ENCODE data around the gene TRIM63.
"Not testable (repeated sequence)": the region's sequence is repeated elsewhere in the genome, so short reads cannot be mapped to it uniquely, and the experiment has no call there.

Gene TRIM63

DNA sequence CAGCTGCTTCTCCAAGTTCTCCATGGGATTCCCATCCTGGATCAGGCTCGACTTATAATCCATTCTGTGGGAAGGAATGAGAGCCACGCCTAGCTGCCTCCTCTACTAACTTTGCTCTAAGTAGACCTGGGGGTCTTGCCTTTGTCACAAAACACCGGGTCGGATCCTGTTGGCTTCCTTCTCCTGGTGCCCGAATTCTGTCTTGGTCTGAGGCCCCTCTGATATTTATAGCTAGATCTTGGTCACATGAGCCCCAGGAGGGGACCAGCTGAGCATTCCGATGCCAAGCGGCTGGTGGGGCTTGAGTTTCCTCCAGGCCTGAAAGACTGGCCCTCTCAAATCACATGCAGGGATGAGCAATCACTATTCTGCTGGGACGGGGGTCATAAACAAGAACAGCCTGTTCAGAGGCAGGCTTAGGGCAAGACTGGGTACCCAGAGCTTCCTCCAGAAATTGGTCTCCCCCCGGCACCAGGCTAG is at the start of gene TRIM63:
TRIM63 (minus strand) TSS at position 199 of the 480 bp plus-strand sequence; CDS start at position 63, 136 bp downstream.
- no peak for DNase-seq (ENCODE audit: low spot score)

DNA sequence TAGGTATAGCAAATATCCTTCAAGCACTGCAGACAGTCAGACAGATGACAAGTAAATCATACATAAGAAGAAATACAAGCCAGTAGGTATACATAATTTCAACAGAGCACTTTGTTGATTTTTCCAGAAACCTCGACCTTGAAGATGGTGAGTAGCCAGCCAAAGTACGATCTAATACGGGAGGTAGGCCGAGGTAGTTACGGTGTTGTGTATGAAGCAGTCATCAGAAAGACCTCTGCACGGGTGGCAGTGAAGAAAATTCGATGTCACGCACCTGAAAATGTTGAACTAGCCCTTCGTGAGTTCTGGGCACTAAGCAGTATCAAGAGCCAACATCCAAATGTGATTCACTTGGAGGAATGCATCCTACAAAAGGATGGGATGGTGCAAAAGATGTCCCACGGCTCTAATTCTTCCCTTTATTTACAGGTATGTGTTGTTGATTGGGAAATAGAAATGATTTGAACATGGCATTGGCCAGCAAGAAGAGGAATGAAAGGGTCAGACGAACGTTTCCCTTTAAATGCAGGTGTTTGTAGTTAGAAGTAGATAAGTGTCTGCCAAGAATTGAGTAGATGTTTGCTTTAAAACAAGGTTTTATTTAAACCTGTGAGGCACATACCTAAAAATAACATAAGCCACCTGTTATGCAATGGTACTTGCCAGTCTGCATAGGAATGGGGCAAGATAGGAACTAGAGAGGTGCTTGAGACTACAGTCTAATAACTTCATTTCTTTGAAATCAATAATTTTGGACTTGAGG is 46.9 kb upstream of the TRIM63 start:
- DNase-seq (ENCODE audit: low spot score): no peak

DNA sequence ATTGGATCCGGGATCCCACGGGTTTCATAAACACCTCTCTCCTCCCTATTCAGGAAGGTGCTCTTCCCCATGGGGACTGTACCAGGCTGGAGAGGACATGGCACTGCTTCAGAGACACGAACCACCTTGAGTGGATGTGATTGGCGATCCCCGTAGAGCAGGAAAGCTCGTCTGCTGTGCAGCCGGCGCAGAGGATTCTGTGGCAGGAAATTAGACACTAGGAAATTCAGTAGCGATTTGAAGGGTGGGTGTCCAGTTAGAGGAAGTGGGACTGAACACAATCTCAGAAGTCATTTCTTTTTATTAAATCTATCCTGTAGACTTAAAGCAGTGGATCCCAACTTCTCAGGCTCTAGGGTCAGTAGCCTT is 45.0 kb upstream of the TRIM63 start:
- no peak for DNase-seq (ENCODE audit: low spot score)

DNA sequence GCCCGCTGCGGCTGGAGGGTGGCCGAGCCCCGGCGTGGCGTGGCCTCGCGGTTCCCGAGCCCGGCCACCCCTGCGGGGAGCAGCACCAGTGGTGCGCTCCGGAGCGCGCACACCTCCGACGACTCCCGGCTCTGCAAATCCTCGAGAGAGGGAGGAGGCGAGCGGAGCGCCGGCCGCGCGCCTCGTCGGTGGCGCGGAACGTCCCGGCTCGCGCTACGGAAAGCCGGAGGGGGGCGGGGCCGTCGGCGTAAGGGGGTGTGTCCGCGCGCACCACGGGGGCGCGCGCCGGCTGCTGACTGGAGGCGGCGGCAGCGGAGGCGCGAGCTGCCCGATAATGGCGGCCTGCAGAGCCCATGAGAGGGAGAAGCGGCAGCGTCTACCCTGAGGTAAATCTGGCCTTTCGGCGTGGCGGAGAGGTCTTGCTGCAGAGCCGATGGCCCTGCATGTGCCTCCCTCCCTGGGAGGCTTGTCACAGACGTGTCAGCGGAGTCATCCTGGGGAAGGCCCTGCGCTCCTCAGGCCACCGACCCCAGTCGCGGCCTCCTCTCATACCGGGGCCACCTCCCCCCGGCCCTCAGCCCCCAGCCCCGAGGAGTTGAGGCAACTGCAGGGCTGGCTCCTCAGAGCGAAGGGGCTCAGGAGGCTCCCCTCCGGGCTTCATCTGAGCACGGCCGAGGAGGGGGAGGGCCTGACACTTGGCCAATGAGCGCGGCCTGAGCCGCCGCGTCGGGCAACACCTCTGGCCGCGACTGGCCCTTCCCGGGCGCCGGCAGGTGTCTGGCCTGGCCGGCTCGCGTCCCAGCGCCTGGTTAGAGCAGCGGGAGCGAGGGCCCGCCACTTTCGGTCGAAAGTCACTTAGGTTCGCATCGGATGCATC is 44.3 kb upstream of the TRIM63 start, which contains the start of gene PDIK1L:
PDIK1L (plus strand) TSS at position 295 of the 877 bp plus-strand sequence. CDS start 2,485 bp downstream, outside the sequence.
- DNase-seq (ENCODE audit: low spot score): peak; percentile 90

DNA sequence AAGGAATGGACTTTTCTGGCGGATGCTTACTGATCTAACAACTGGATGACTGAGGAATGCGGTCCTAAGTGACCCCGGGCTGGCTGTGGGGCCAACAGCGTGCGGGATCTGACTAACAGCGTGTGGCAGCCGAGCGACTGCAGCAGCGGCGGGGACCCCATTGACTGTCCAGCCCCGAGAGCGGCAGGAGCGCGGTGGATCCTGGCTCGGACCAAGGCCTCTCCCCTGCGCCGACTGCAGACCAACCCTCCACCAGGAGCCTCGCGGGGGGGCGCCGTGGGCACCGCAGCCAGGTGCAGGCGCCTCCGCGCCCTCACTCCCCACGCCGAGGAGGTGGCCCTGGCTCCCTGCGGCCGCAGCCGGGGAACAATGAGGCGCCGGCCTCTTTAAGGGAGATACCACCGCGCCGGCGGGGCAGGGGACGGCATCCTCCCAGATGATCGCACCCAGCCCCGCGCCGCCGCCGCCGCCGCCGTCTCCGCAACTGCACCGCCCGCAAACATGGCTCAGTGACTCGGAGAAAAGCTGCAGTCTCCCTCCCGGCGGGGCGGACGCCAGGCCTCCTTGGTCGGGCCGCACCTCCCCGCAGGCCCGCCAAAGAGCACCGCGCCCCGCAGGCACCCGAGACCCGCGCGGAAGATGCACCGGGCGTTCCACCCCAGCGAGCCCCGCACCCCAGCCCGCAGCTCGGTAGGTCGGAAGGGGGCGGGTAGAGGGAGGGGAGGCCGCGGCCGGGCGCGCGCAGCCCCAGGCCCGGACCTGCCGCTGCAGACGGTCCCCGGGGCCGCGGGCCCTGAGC is 43.5 kb upstream of the TRIM63 start:
- peak; percentile 83 for DNase-seq (ENCODE audit: low spot score)

DNA sequence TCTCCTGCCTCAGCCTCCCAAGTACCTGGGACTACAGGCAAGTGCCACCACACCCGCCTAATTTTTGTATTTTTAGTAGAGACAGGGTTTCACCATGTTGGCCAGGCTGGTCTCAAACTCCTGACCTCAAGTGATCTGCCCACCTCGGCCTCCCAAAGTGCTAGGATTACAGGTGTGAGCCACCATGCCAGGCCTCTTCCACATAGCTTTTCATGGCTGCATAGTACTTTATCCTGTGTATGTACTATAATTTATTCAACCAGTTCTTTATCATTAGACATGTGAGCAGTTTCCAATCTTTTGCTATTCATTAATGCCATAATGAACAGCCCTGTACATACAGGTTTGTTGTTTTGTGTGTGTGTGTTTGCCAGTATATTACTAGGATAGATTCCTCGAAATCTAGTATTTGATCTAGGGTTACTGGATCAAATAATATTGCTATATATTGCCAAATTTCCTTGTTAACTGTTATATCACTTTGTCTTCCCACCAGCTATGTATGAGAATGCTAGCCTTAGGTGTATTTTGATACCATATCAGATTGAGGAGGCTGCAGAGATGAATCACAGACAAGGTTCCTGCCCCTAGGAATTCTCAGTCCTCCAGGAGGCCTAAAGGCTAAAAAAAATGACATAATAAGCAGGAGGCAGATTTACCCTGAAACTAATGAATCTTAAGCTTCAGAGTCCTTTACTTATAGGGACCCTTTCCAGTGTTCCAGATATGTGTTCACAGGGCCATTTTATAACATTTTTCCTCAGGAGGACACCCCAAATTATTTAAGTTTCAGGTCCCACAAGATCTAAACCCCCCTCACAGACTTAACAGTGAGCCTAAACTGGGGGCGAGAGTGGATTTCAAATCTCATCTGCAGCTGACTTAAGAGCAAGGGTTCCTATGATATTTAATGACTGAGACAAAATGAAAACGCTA is 42.1 kb upstream of the TRIM63 start:
- DNase-seq (ENCODE audit: low spot score): no peak

DNA sequence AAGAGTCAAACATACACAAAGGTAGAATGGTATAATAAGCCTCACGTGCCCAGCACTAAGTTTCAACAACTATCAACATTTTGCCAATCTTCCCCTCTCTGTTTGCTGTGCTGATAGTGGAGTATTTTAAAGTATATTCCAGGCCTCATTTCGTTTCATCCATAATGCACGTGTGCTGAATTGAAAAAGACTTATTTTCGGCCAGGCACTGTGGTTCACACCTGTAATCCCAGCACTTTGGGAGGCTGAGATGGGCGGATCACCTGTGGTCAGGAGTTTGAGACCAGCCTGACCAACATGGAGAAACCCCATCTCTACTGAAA is 37.8 kb upstream of the TRIM63 start:
- not testable (repeated sequence) for DNase-seq (ENCODE audit: low spot score)

DNA sequence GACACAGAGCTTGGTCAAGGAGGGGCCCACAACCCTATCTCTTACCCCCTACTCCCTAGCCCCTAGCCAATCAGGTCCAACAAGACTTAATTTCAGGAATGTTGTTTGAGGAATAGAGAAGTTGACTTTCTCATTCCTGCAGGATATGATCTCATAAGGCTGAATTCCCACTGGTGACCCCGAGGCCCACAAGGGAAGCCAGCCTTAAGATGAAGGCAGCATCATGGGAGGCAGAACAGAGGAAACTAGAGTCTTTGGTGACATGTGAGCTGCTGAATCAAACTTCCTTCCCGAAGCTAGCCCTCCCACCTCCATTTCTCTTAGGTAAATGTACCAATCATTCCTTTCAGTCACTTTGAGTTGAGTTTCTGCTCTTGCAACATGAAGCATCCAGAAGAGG is 35.1 kb upstream of the TRIM63 start:
- no peak for DNase-seq (ENCODE audit: low spot score)

DNA sequence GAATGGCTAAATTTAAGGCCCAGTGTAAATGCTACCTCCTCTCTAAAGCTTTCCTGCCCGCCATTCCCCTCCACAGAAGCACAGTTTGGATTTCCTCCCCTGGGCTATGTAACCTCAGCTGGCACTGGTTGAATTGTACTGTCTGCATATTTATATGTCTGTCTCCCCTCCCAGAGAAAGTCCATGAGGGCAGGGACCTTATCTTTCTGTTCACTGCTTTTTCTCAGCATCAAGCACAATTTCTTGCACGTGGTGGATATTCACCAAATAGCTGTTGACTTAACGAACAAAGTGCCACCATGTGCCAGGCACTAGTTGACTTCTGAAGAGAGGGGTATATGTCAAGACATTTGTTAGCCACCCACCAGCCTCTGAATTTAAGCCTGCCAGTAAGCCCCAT is 34.7 kb upstream of the TRIM63 start:
- no peak for DNase-seq (ENCODE audit: low spot score)

DNA sequence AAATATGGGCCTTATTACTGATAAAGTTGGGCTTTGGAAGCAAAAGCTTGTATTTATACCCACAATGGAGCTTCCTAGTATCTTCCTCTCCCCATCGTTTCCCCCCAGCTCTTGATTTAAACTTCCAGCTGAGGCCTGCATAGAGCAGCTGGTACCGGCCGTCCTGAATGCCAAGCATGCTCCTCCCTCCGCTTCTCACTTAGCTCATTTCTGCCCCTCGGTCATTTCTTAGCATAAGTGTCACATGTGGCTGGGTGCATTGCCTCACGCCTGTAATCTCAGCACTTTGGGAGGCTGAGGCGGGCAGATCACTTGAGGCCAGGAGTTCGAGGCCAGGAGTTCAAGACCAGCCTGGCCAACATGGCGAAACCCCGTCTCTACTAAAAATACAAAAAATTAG is 32.8 kb upstream of the TRIM63 start:
- DNase-seq (ENCODE audit: low spot score): not testable (repeated sequence)

DNA sequence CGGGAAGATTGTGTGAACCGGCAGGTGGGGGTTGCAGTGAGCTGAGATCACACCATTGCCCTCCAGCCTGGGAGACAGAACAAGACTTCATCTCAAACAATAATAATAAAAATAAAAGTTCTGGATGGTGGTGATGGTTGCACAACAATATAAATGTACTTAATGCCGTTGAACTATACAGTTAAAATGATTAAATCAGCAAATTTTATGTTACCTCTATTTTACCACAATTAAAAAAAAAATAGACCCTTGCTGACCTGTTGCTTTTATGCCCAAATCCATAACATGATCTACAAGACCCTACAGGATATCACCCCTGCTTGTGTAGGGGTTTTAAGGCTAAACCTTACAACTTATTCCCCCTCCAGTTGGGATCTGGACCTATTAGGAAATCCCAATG is 32.4 kb upstream of the TRIM63 start:
- DNase-seq (ENCODE audit: low spot score): no peak

DNA sequence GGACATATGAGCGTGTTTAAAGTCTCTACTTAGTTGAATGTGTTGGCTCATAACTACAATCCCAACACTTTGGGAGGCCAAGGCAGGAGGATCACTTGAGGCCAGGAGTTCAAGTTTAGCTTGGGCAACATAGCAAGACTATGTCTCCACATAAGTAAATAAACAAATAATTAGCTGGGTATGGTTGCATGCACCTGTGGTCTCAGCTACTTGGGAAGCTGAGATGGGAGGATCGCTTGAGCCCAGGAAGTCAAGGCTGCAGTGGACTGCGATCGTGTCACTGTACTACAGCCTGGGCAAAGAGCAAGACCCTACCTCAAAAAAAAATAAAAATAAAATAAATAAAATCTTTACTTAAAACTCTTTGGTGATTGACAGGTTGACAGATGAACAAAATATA is 31.2 kb upstream of the TRIM63 start:
- no peak for DNase-seq (ENCODE audit: low spot score)

DNA sequence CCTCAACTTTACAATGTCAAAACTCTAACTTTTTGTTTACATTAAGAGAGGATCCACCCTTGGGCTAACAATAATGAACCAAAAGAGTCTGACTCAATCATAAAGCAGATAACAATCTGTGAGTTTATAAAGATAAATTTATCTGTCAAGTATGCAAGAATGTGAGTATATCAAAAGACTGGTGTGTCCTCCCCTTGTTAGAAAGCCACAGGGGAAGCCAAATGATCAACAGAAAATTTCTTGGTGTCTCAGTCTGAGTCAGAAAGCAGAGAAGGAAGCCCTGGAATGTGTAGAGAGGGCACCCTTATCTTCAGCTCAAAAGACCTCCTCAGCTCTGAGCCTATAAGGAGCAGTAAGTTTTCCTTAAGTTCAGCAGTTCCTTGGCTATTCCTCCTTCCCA is 30.3 kb upstream of the TRIM63 start:
- peak; percentile 66 for DNase-seq (ENCODE audit: low spot score)

DNA sequence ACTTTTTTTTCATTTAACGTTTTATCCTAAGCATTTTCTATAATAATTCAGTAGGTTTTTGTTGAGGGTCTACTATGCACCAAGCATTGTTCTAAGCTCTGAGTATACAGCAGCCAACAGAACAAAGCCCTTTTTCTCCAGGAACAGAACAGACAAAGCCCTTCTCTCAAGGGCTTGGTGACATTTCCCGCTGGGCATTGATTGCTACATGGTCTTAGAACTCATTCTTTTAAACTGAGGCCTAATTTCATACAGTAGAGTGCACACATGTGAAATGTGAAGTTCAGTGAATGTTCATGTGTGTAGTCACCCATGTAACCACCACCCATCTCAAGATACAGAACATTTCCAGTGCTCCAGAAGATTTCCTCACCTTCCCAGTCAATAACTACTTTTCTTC is 29.0 kb upstream of the TRIM63 start:
- no peak for DNase-seq (ENCODE audit: low spot score)

DNA sequence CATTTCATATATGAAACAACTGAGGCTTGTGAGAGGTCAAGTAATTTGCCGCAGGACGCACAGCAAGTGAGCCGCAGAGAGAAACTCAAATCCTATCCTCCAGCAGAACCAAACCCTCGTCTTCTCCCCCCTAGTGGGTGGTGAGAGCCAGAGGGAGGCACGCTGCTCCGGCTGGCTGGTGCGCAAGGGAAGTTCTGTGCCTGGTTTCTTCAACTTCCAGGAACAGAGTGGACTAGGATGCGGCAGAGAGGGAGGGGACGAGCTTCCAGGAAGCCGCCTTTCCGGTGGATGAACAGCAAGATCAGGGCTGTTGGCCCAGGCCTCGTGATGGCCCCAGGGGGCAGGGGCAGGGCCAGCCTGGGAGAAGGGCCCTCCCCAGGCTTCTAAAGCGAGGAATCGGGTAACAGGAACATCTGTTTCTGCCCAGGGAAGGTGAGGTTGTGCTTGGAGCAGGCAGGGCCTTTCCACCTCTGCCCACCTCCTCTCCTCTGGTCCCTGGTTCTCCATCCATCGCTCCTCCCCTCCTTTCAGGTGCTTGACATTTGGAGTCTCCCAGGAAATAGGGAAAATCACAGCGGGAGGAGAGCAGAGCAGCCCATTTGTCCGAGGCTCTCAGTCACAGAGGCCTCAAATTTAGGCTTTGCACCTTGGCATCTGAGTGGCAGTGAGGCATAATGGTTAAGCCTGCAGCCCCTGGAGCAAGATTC is 27.4 kb upstream of the TRIM63 start:
- DNase-seq (ENCODE audit: low spot score): peak; percentile 27

DNA sequence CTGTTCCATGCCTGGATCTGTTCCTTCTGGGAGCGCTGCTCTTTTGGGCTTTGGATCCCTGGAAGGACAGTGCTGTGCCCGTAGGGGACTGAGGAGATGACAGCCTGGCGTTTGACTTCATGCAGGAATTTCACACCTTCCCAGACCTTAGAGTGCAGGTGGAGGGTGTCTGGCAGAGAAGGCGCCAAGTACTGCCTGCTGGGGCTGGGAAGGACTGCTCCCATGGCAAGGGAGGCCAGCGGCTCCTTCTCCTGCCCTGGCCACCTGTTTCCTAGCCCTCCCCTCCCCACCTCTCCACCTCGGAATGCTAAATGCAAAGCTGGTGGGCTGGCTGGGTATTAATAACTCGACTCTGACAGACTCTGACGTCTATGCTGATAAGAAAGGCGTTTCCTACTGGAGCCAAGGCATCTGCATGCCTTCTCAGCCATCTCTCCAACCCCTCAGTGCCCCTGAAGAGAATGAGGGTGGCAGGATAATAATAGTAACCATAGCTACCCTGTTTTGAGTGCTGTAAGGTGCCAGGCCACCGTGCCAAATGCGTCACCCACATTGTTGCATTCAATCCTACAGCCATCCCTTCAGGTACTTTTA is 26.7 kb upstream of the TRIM63 start:
- no peak for DNase-seq (ENCODE audit: low spot score)

DNA sequence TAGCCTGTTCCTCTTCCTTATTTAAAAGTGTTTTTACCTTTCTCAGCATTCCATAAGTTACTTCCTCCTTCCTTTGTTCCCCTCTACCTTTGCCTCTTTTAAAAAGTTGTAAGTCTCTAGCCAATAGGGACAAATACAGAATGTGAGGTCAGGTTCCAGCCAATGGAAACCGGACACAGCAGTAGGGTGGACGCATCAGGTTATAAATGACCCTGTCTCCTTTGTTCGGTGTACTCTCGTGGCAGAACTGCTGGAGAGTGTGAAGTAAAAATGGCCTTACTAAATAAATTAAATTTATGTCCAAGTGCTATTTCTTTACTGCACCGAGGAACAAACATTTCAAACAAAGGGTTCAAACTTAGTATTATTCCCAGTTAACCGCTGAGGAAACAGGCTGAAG is 26.1 kb upstream of the TRIM63 start:
- DNase-seq (ENCODE audit: low spot score): not testable (repeated sequence)

DNA sequence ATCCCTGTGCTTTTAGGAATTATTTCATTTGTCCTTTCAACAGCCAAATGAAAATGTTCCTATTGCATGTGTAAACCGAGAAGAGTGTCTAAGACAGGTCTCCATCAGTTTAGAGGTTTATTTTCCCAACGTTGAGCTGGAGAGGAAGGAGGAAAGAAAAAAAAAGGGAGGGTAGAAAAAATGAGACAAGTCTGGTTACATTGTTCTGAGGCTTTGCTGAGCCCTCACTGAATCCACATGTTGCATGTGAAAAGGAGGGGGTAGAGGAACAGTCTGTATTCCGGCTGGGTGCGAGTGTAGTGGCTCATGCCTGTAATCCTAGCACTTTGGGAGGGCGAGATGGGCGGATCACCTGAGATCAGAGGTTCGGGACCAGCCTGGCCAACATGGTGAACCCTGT is 25.0 kb upstream of the TRIM63 start:
- no peak for DNase-seq (ENCODE audit: low spot score)

DNA sequence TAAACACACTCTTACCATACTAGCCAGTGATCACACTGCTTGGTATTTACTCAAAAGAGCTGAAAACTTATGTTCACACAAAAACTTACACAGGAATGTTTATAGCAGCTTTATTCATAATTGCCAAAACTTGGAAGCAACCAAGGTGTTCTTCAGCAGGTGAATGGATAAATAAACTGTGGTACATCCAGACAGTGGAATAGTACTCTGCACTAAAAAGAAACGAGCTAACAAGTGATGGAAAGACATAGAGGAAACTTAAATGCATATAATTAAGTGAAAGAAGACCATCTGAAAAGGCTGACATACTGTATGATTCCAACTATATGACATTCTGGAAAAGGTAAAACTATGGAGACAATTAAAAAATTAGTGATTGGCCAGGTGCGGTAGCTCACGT is 23.5 kb upstream of the TRIM63 start:
- no peak for DNase-seq (ENCODE audit: low spot score)

DNA sequence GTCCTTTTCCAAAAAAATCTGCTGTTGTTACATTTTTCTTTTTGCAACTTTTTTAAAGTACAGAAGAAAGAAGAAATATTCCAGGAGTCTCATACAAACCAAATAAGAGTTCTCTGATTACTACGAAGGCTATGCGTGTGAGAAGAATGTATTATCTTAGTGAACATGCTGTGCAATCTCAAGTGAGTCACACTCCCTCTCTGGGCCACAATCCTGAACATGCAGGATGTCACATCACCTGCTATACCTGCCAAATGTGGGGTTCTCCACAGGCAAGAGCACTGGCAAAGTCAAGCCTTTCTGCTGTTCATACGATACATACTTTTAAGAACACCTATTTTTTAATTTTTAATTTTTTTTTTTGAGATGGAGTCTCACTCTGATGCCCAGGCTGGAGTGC is 21.7 kb upstream of the TRIM63 start:
- DNase-seq (ENCODE audit: low spot score): no peak
